Adrenal gland (tissue), 5 donors: ENCODE results near the gene ADAMTS18.

Experiments used
- CTCF ChIP-seq, 6 experiments: fragments of 450-650 bp in 4 of 6; fragments of 200-600 bp in 2 of 6; sonication (generic) in 1 of 6; IDR thresholded peaks; 1 replicate in 5 of 6; 2 replicates in 1 of 6; pipeline versions ENCODE4 v1.5.1 to v1.8.0; 2016 to 2021; ENCODE audit warnings: antibody characterized with exemption in 6 of 6, mild to moderate bottlenecking in 2 of 6, moderate library complexity in 1 of 6
- POLR2A ChIP-seq, 2 donors: fragments of 450-650 bp; IDR thresholded peaks; one replicate each; pipeline ENCODE4 v1.6.1; 2017; ENCODE audit warnings: antibody characterized with exemption in 2 of 2, mild to moderate bottlenecking in 2 of 2, moderate library complexity in 1 of 2
- donor health status: DM: no; HTN: no; CAD: no.

GRCh38 chr16:77444147-77444460 is 9.3 kb upstream of the ADAMTS18 start:
- TF ChIP-seq CTCF (IDR thresholded peaks at IDR 0.05) (no peak), POLR2A (IDR thresholded peaks at IDR 0.05) (no peak)
